Caco-2 (cell line): ENCODE measurements around the gene KRT71. TPM values are rescaled to one million over a fixed set of nuclear protein-coding genes. Genes with fewer than 3 reads are reported as not detected.

ENCODE experiments used
- Bru-seq: library from RNA; stranded (reverse); fragments of 400-500 nt; gene quantifications from one replicate; lab custom pipeline; 2021; lab: Mats Ljungman, UMichigan
- BruChase-seq, 2 experiments: library from RNA; stranded (reverse); fragments of 400-500 nt; gene quantifications; one replicate each; lab custom pipeline; 2021; lab: Mats Ljungman, UMichigan
- BruUV-seq: library from RNA; stranded (reverse); fragments of 400-500 nt; replicated peaks from 2 replicates; lab custom pipeline; 2021; lab: Mats Ljungman, UMichigan
- CTCF ChIA-PET: fragments of 300-600 bp; sonication (Branson Sonifier 250); formaldehyde crosslinking; loops from one replicate; lab custom pipeline; 2022; ENCODE audit warnings: antibody characterized with exemption; lab: Charles Lee
- POLR2A ChIA-PET: fragments of 300-600 bp; sonication (Branson Sonifier 250); formaldehyde crosslinking; loops from one replicate; lab custom pipeline; 2022; ENCODE audit warnings: antibody characterized with exemption; lab: Charles Lee
- DNase-seq, 2 experiments: peaks; one replicate each; pipeline versions ENCODE4 v3.0.0 to v3.0.0-alpha.2; 2020 to 2022
- H3K27me3 ChIP-seq: replicated peaks from 2 replicates; pipeline ENCODE4 v1.6.0; 2011; ENCODE audit warnings: low read length; ENCODE audit not compliant: control insufficient read depth, insufficient read depth
- H3K36me3 ChIP-seq: 2 replicates; pipeline ENCODE4 v1.5.1; 2011; ENCODE audit warnings: low read length; ENCODE audit not compliant: control insufficient read depth, insufficient read depth
- H3K4me1 ChIP-seq: fragments of 250-450 bp; sonication (Bioruptor Pico); 2 replicates; pipeline ENCODE4 v1.5.1; 2020; ENCODE audit warnings: mild to moderate bottlenecking
- H3K4me3 ChIP-seq: 2 replicates; pipeline ENCODE4 v1.5.1; 2011; ENCODE audit warnings: low read depth, mild to moderate bottlenecking, control low read depth, low read length
- H3K9me3 ChIP-seq: fragments of 250-450 bp; sonication (Bioruptor Pico); 2 replicates; pipeline ENCODE4 v1.5.1; 2020; ENCODE audit warnings: mild to moderate bottlenecking, moderate library complexity
- H3K27ac Mint-ChIP-seq: one replicate; pipeline ENCODE4 v1.8.0; 2022; ENCODE audit warnings: mixed read lengths; ENCODE audit not compliant: unreplicated experiment
- H3K27me3 Mint-ChIP-seq: one replicate; pipeline ENCODE4 v1.8.0; 2022; ENCODE audit warnings: mixed read lengths; ENCODE audit not compliant: insufficient read depth, unreplicated experiment
- H3K36me3 Mint-ChIP-seq: one replicate; pipeline ENCODE4 v1.8.0; 2022; ENCODE audit warnings: mild to moderate bottlenecking, mixed read lengths; ENCODE audit not compliant: insufficient read depth, unreplicated experiment
- H3K4me1 Mint-ChIP-seq: one replicate; pipeline ENCODE4 v1.8.0; 2022; ENCODE audit warnings: low read depth, mixed read lengths; ENCODE audit not compliant: unreplicated experiment
- H3K4me3 Mint-ChIP-seq: one replicate; pipeline ENCODE4 v1.8.0; 2022; ENCODE audit warnings: mild to moderate bottlenecking, moderate library complexity, mixed read lengths; ENCODE audit not compliant: unreplicated experiment
- H3K9me3 Mint-ChIP-seq: one replicate; pipeline ENCODE4 v1.8.0; 2022; ENCODE audit warnings: mixed read lengths; ENCODE audit not compliant: unreplicated experiment
- intact Hi-C: fragments of 100-400 bp; cut with micrococcal nuclease; formaldehyde crosslinking; loops from one replicate; pipeline ENCODE4 v1.10.0; 2022; ENCODE audit not compliant: unreplicated experiment
- long read RNA-seq: library from polyadenylated mRNA; stranded (forward); transcript quantifications from one replicate; pipeline ENCODE4 v2.0.0, GENCODE V29; 2022
- total RNA-seq: library from RNA; stranded (reverse); gene quantifications from 2 replicates; pipeline ENCODE4 v1.2.3, GENCODE V29; 2022
- TF ChIP-seq, protein P1 (sequence below), 2 experiments: fragments of 200-600 bp in 1 of 2; IDR thresholded peaks; 1 replicate in 1 of 2; 2 replicates in 1 of 2; pipeline versions ENCODE4 v1.5.1 to v1.8.0; 2011 to 2022; ENCODE audit warnings: antibody characterized with exemption in 1 of 2, control low read depth in 1 of 2, inconsistent platforms in 1 of 2, low read depth in 1 of 2, low read length in 1 of 2, mild to moderate bottlenecking in 1 of 2, moderate library complexity in 1 of 2; ENCODE audit not compliant: insufficient read depth in 1 of 2, severe bottlenecking in 1 of 2, unreplicated experiment in 1 of 2

The KRT71 gene
- total RNA-seq = 1.2 and 1.5 TPM in 2 replicates
- Bru-seq, nascent RNA = percentile 30 among the genes with signal in this experiment
- BruChase-seq, experiment 1, labeled RNA remaining after a 2-hour chase = percentile 31 among the genes with signal in this experiment
- percentile 34 among the genes with signal in this experiment for BruChase-seq, experiment 2, labeled RNA remaining after a 6-hour chase
- long read RNA-seq, partial matches to known transcripts = 0 of 5 reads
- long read RNA-seq, other reads (novel, unspliced or antisense) = 5 of 5 reads

- no peaks in the 10 kb centered on the region for H3K27me3 Mint-ChIP-seq
- DNase-seq = no peak
- no peaks in the 10 kb centered on the region for H3K9me3 Mint-ChIP-seq
- H3K4me1 Mint-ChIP-seq = peaks cover 13% of the 10 kb centered on the region
- Histone ChIP-seq H3K27me3 (no peaks in the 10 kb centered on the region), H3K4me1 (peaks cover 34% of the 10 kb centered on the region), H3K4me3 (no peak within 1 kb of the TSS), H3K9me3 (no peaks in the 10 kb centered on the region), H3K36me3 (no peaks in the 10 kb centered on the region)
- BruUV-seq = no TSS peak
- intact Hi-C loops = no loop called here
- H3K4me3 Mint-ChIP-seq = peak within 1 kb of the TSS; percentile 30
- CTCF ChIA-PET = interaction anchor here (0.6 kb wide), 2 partner anchors 132 to 428 kb away, joined by 3 to 4 read pairs; no protein-coding TSS in a partner anchor
- H3K36me3 Mint-ChIP-seq = peaks cover 5% of the 10 kb centered on the region
- H3K27ac Mint-ChIP-seq = peak within 1 kb of the TSS; percentile 70
- POLR2A ChIA-PET = no interaction called here
- TF ChIP-seq, protein P1, sequence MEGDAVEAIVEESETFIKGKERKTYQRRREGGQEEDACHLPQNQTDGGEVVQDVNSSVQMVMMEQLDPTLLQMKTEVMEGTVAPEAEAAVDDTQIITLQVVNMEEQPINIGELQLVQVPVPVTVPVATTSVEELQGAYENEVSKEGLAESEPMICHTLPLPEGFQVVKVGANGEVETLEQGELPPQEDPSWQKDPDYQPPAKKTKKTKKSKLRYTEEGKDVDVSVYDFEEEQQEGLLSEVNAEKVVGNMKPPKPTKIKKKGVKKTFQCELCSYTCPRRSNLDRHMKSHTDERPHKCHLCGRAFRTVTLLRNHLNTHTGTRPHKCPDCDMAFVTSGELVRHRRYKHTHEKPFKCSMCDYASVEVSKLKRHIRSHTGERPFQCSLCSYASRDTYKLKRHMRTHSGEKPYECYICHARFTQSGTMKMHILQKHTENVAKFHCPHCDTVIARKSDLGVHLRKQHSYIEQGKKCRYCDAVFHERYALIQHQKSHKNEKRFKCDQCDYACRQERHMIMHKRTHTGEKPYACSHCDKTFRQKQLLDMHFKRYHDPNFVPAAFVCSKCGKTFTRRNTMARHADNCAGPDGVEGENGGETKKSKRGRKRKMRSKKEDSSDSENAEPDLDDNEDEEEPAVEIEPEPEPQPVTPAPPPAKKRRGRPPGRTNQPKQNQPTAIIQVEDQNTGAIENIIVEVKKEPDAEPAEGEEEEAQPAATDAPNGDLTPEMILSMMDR (IDR thresholded peaks at IDR 0.05; ENCODE audit: insufficient read depth in 1 of 2, low read depth in 1 of 2, low read length in 1 of 2, severe bottlenecking in 1 of 2, unreplicated experiment in 1 of 2) = no peak
These were observed at the start of gene KRT71 for GRCh38 chr12:52552681-52553195. Gene KRT71 (minus strand): TSS chr12:52553145. CDS start chr12:52553077, 68 bp downstream.

- peaks cover 6% of the 10 kb centered on the region for H3K36me3 Mint-ChIP-seq
- H3K4me1 Mint-ChIP-seq = no peaks in the 10 kb centered on the region
- no peaks in the 10 kb centered on the region for H3K27me3 ChIP-seq
- H3K9me3 Mint-ChIP-seq = no peaks in the 10 kb centered on the region
- no peaks in the 10 kb centered on the region for H3K36me3 ChIP-seq
- H3K4me3 ChIP-seq = no peak overlapping the region
- H3K4me3 Mint-ChIP-seq = no peak overlapping the region
- no peak for DNase-seq
- TF ChIP-seq, protein P1 (IDR thresholded peaks at IDR 0.05; ENCODE audit: insufficient read depth in 1 of 2, low read depth in 1 of 2, low read length in 1 of 2, severe bottlenecking in 1 of 2, unreplicated experiment in 1 of 2) = no peak
- ChIA-PET CTCF (no interaction called here), POLR2A (no interaction called here)
- no peak overlapping the region for H3K27ac Mint-ChIP-seq
- BruUV-seq = no TSS peak
- intact Hi-C loops = no loop called here
- H3K4me1 ChIP-seq = no peaks in the 10 kb centered on the region
- peaks cover 11% of the 10 kb centered on the region for H3K27me3 Mint-ChIP-seq
- no peaks in the 10 kb centered on the region for H3K9me3 ChIP-seq
These were observed 49.6 kb upstream of the KRT71 start for GRCh38 chr12:52602552-52602951.

GRCh38 chr12:52601671-52602070 lies 48.7 kb upstream of the KRT71 start:
- Mint-ChIP-seq H3K36me3 (peaks cover 6% of the 10 kb centered on the region), H3K4me3 (no peak overlapping the region), H3K27me3 (peaks cover 11% of the 10 kb centered on the region), H3K9me3 (no peaks in the 10 kb centered on the region), H3K4me1 (no peaks in the 10 kb centered on the region), H3K27ac (no peak overlapping the region)
- CTCF ChIA-PET = no interaction called here
- Histone ChIP-seq H3K4me3 (no peak overlapping the region), H3K36me3 (no peaks in the 10 kb centered on the region), H3K4me1 (no peaks in the 10 kb centered on the region), H3K27me3 (no peaks in the 10 kb centered on the region), H3K9me3 (no peaks in the 10 kb centered on the region)
- no peak for DNase-seq
- TF ChIP-seq, protein P1 (IDR thresholded peaks at IDR 0.05; ENCODE audit: insufficient read depth in 1 of 2, low read depth in 1 of 2, low read length in 1 of 2, severe bottlenecking in 1 of 2, unreplicated experiment in 1 of 2) = no peak
- POLR2A ChIA-PET = no interaction called here
- BruUV-seq = no TSS peak
- intact Hi-C loops = no loop called here
